Nephron progenitor cell (in vitro differentiated cells): ENCODE results near the gene CENPO.

Experiments
- DNase-seq: peaks from one replicate; pipeline ENCODE4 v3.0.0; 2021
- H3K27ac Mint-ChIP-seq: 2 replicates; pipeline ENCODE4 v1.8.0; 2021; ENCODE audit warnings: mild to moderate bottlenecking, moderate library complexity, mixed read lengths
- H3K27me3 Mint-ChIP-seq: 2 replicates; pipeline ENCODE4 v1.8.0; 2021; ENCODE audit warnings: mild to moderate bottlenecking, low read depth, mixed read lengths; ENCODE audit not compliant: poor library complexity
- H3K36me3 Mint-ChIP-seq: 2 replicates; pipeline ENCODE4 v1.8.0; 2021; ENCODE audit warnings: low read depth, mixed read lengths
- H3K4me1 Mint-ChIP-seq: 2 replicates; pipeline ENCODE4 v1.8.0; 2021; ENCODE audit warnings: mixed read lengths
- H3K4me3 Mint-ChIP-seq: 2 replicates; pipeline ENCODE4 v1.8.0; 2021; ENCODE audit warnings: mild to moderate bottlenecking, moderate library complexity, mixed read lengths
- H3K9me3 Mint-ChIP-seq: 2 replicates; pipeline ENCODE4 v1.8.0; 2021; ENCODE audit warnings: mild to moderate bottlenecking, moderate library complexity, mixed read lengths
- TF ChIP-seq, protein P1 (sequence below): fragments of 200-600 bp; sonication (generic); IDR thresholded peaks from 2 replicates; pipeline ENCODE4 v1.5.0; 2021; ENCODE audit warnings: antibody characterized with exemption

CENPO gene

DNA sequence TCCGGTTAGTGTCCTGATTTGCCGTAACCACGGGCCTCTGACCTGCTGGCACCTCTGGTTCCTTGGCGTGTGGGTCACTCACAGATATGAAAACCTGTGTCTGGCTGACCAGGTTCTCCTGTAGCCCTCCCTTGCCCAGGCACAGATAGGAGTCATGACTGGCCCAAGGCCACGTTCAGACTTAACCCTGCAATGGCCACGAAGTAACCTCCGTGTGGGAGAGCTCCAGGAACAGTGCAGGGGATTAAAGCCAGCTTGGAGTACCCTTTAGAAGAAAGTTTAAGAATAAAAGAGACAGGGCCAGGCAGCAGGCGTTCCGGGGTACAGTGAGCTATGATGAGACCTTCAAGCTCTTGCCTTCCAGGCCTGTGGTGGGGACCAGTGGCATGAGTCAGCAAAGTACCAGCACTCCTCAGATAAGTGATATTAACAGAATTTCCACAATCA is 25.5 kb downstream of the CENPO start:
- peak overlapping the region; percentile 80 for H3K27ac Mint-ChIP-seq
- H3K9me3 Mint-ChIP-seq: no peaks in the 10 kb centered on the region
- TF ChIP-seq, protein P1, sequence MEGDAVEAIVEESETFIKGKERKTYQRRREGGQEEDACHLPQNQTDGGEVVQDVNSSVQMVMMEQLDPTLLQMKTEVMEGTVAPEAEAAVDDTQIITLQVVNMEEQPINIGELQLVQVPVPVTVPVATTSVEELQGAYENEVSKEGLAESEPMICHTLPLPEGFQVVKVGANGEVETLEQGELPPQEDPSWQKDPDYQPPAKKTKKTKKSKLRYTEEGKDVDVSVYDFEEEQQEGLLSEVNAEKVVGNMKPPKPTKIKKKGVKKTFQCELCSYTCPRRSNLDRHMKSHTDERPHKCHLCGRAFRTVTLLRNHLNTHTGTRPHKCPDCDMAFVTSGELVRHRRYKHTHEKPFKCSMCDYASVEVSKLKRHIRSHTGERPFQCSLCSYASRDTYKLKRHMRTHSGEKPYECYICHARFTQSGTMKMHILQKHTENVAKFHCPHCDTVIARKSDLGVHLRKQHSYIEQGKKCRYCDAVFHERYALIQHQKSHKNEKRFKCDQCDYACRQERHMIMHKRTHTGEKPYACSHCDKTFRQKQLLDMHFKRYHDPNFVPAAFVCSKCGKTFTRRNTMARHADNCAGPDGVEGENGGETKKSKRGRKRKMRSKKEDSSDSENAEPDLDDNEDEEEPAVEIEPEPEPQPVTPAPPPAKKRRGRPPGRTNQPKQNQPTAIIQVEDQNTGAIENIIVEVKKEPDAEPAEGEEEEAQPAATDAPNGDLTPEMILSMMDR: no peak
- peaks cover 35% of the 10 kb centered on the region for H3K4me1 Mint-ChIP-seq
- no peaks in the 10 kb centered on the region for H3K27me3 Mint-ChIP-seq
- peaks cover 84% of the 10 kb centered on the region for H3K36me3 Mint-ChIP-seq
- H3K4me3 Mint-ChIP-seq: no peak overlapping the region
- DNase-seq: no peak

DNA sequence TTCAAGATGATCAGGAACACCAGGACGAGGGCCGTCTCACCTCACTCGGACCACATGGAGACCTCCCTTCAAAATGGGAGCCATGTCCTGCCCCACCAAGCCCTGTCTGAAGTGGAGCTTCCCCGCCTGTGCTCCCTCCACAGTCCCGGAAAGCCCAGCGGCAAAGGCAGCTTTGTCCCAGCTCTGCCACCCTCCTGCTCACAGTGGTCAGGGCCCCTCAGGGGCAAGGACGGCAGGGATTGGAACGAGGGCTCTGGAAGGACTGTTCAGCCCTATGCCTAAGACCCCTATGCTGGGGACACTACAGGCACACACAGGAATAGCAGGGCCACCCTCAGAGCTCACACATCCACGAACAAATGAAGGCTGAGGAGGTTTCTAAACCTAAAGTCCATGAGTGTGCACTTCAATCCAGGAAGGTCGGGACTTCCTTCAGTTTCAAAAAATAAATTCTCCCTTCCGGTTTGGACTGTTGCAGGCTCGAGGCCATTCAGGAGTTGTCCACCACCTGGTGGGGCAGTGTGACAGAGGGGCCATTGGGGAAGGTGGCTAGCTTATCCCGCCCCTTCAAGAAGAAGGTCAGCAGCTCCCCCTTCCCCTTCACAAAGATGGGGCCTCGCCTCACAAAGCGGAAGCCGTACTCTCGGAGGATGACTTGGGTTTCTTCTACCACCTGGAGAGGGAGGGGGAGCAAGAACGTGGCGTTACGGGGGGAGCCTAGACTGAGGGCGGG is 26.4 kb downstream of the CENPO start:
- H3K9me3 Mint-ChIP-seq: no peaks in the 10 kb centered on the region
- TF ChIP-seq, protein P1: no peak
- peaks cover 83% of the 10 kb centered on the region for H3K36me3 Mint-ChIP-seq
- no peak overlapping the region for H3K4me3 Mint-ChIP-seq
- DNase-seq: no peak
- no peaks in the 10 kb centered on the region for H3K27me3 Mint-ChIP-seq
- peak overlapping the region; percentile 84 for H3K27ac Mint-ChIP-seq
- peaks cover 26% of the 10 kb centered on the region for H3K4me1 Mint-ChIP-seq

DNA sequence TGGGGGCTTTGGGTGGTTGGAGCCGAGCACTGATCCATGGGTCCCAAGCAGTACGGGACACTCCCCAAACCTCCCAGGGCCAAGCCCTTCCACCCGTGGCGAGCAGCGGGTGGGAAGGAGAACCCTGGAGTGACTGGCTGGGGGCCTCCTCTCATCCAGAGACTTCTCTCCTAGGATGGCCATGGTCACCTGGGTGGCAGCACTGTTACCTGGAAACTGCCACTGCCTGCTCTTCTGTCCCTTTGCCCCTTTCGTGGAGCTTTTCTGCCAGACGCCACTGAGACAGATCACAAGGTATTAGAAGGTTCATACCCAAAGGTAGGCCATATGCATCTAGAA is 26.9 kb downstream of the CENPO start:
- Mint-ChIP-seq H3K4me1 (peaks cover 26% of the 10 kb centered on the region), H3K36me3 (peaks cover 84% of the 10 kb centered on the region), H3K4me3 (no peak overlapping the region), H3K9me3 (no peaks in the 10 kb centered on the region), H3K27me3 (no peaks in the 10 kb centered on the region), H3K27ac (no peak overlapping the region)
- TF ChIP-seq, protein P1: no peak
- no peak for DNase-seq

DNA sequence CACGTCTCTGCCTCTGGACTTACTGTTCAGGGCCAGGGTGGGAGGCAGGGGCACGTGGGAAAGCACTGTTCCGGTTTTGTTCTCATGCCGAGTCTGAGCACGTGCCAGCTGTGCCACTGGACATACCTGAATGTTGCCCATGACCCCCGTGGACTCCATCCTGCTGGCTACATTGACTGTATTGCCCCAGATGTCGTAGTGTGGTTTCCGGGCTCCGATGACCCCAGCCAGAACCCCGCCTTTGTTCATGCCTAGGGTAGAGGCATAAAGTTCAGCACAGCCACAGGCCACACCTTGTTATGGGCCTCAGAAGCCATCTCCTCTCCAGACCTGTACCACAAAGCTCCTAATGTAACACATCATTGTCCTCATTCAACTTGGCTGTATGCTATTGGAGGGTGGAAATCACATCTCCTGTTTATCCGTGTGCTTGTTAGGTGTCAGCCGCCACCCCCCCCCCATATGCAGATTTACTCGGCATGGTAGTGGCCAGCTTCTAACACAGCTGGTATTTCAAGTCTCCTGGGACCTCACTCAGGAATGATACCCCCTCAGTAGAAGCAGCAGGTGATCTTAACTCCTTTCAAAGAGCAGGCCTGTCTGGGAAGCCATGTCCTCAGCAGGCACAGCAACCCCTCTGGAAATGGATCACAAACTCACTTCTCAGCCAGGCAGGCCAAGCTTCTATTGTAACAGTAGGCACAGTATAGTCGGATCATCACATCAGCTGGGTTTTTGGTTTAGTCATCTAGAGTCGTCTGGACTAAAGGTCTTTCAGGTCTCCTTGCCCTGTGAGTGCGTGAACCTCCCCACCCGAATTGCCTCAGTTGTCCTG is 27.6 kb downstream of the CENPO start:
- peaks cover 3% of the 10 kb centered on the region for H3K27me3 Mint-ChIP-seq
- TF ChIP-seq, protein P1: no peak
- peaks cover 83% of the 10 kb centered on the region for H3K36me3 Mint-ChIP-seq
- no peak overlapping the region for H3K4me3 Mint-ChIP-seq
- no peak for DNase-seq
- no peaks in the 10 kb centered on the region for H3K9me3 Mint-ChIP-seq
- peak overlapping the region; percentile 88 for H3K27ac Mint-ChIP-seq
- peaks cover 26% of the 10 kb centered on the region for H3K4me1 Mint-ChIP-seq

DNA sequence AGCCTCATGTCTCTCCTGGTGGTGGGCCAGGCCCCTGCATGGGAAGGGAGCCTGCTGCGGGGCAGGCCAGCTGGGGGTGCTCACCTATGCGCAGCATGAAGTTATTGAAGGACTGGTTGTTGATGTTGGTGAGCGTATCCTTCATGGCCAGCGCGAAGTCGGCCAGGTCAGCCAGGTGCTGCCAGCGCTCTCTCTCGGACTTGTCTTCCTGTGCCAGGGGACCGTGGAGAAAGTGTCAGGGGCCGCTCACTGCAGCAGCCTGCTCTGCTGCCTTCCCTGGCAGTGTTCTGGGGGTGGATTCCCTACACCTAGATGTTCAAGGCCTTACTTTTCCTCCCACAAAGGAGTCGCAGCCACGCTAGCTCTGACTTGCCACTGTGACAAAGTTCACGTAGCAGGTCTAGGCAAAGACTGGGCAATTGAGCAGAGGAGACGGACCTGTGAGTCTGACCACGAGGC is 28.2 kb downstream of the CENPO start:
- Mint-ChIP-seq H3K27ac (peak overlapping the region; percentile 88), H3K9me3 (no peaks in the 10 kb centered on the region), H3K27me3 (peaks cover 3% of the 10 kb centered on the region), H3K4me1 (peaks cover 24% of the 10 kb centered on the region), H3K36me3 (peaks cover 77% of the 10 kb centered on the region), H3K4me3 (no peak overlapping the region)
- no peak for DNase-seq
- TF ChIP-seq, protein P1: no peak
